ENCODE results near the gene PPP4R2.

DNA sequence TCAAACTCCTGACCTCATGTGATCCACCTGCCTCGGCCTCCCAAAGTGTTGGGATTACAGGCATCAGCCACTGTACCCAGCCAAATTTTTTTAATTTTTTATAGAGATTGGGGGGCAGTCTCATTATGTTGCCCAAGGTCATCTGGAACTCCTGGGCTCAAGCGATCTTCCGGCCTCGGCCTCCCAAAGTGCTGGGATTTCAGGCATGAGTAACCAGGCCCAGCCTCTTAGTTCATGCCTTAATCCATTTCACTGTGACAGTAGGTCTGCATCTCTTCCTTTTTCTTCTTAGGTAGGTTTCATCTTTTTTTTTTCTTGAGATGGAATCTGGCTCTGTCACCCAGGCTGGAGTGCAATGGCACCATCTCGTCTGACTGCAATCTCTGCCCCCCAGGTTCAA lies 37.3 kb upstream of the PPP4R2 start:
- TF ChIP-seq, protein P1, sequence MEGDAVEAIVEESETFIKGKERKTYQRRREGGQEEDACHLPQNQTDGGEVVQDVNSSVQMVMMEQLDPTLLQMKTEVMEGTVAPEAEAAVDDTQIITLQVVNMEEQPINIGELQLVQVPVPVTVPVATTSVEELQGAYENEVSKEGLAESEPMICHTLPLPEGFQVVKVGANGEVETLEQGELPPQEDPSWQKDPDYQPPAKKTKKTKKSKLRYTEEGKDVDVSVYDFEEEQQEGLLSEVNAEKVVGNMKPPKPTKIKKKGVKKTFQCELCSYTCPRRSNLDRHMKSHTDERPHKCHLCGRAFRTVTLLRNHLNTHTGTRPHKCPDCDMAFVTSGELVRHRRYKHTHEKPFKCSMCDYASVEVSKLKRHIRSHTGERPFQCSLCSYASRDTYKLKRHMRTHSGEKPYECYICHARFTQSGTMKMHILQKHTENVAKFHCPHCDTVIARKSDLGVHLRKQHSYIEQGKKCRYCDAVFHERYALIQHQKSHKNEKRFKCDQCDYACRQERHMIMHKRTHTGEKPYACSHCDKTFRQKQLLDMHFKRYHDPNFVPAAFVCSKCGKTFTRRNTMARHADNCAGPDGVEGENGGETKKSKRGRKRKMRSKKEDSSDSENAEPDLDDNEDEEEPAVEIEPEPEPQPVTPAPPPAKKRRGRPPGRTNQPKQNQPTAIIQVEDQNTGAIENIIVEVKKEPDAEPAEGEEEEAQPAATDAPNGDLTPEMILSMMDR (IDR thresholded peaks at IDR 0.05; ENCODE audit: insufficient read depth, low read length, poor library complexity, severe bottlenecking), result no peak
- no peak for TF ChIP-seq EZH2phosphoT487 (conservative IDR thresholded peaks at IDR 0.05; ENCODE audit: low read length)
